MM.1S (cell line): Measurements from ENCODE around the gene GAB3.

ENCODE experiments used
- DNase-seq: peaks from one replicate; pipeline ENCODE4 v3.0.0-alpha.2; 2015
- H2AFZ ChIP-seq: fragments of 300-600 bp; sonication (generic); 2 replicates; pipeline ENCODE4 v1.6.0; 2016; ENCODE audit warnings: antibody characterized with exemption, low read length
- H3F3A ChIP-seq: fragments of 300-600 bp; sonication (generic); 2 replicates; pipeline ENCODE4 v1.6.1; 2016; ENCODE audit warnings: mild to moderate bottlenecking, antibody characterized with exemption, low read length, moderate library complexity, mixed read lengths; ENCODE audit not compliant: insufficient read depth
- H3K27ac ChIP-seq: fragments of 300-600 bp; sonication (generic); 2 replicates; pipeline ENCODE4 v1.5.1; 2016; ENCODE audit warnings: mild to moderate bottlenecking, low read length
- H3K27me3 ChIP-seq: fragments of 300-600 bp; sonication (generic); replicated peaks from 2 replicates; pipeline ENCODE4 v1.6.0; 2016; ENCODE audit warnings: low read length; ENCODE audit not compliant: insufficient read depth
- H3K36me3 ChIP-seq: fragments of 300-600 bp; sonication (generic); replicated peaks from 2 replicates; pipeline ENCODE4 v1.6.1; 2016; ENCODE audit warnings: mild to moderate bottlenecking, low read length, mixed read lengths; ENCODE audit not compliant: insufficient read depth
- H3K4me1 ChIP-seq: fragments of 300-600 bp; sonication (generic); 2 replicates; pipeline ENCODE4 v1.6.1; 2016; ENCODE audit warnings: low read length, mixed read lengths
- H3K4me2 ChIP-seq: fragments of 300-600 bp; sonication (generic); 2 replicates; pipeline ENCODE4 v1.6.0; 2016; ENCODE audit warnings: low read depth, low read length
- H3K4me3 ChIP-seq: fragments of 300-600 bp; sonication (generic); 2 replicates; pipeline ENCODE4 v1.5.1; 2016; ENCODE audit warnings: low read length, mixed read lengths
- H3K79me2 ChIP-seq: fragments of 300-600 bp; sonication (generic); 2 replicates; pipeline ENCODE4 v1.6.1; 2016; ENCODE audit warnings: mixed run types, low read length, mixed read lengths
- H3K9ac ChIP-seq: fragments of 300-600 bp; sonication (generic); 2 replicates; pipeline ENCODE4 v1.6.1; 2016; ENCODE audit warnings: low read length, mixed read lengths
- H3K9me2 ChIP-seq: fragments of 300-600 bp; sonication (generic); replicated peaks from 2 replicates; pipeline ENCODE4 v1.6.1; 2016; ENCODE audit warnings: mild to moderate bottlenecking, low read length, mixed read lengths; ENCODE audit not compliant: insufficient read depth
- H3K9me3 ChIP-seq: fragments of 300-600 bp; sonication (generic); replicated peaks from 2 replicates; pipeline ENCODE4 v1.6.1; 2016; ENCODE audit warnings: mild to moderate bottlenecking, low read length, mixed read lengths; ENCODE audit not compliant: insufficient read depth
- H4K20me1 ChIP-seq: fragments of 300-600 bp; sonication (generic); 2 replicates; pipeline ENCODE4 v1.6.1; 2016; ENCODE audit warnings: mild to moderate bottlenecking, low read length, moderate library complexity, mixed read lengths; ENCODE audit not compliant: insufficient read depth
- CTCF ChIP-seq: fragments of 300-600 bp; sonication (generic); IDR thresholded peaks from 2 replicates; pipeline ENCODE4 v1.5.1; 2016; ENCODE audit warnings: antibody characterized with exemption, low read length, mixed read lengths
- EZH2 ChIP-seq: fragments of 300-600 bp; sonication (generic); optimal IDR thresholded peaks from 2 replicates; pipeline ENCODE3; 2017; ENCODE audit warnings: low read depth, mild to moderate bottlenecking, antibody characterized with exemption, low read length, mixed read lengths
- EZH2phosphoT487 ChIP-seq: fragments of 300-600 bp; sonication (generic); IDR thresholded peaks from 2 replicates; pipeline ENCODE4 v1.6.1; 2018; ENCODE audit warnings: antibody characterized with exemption, low read length

The GAB3 gene

GRCh38 chrX:154730253-154730891 lies 20.5 kb downstream of the GAB3 start:
- Histone ChIP-seq H3K36me3 (no peaks in the 10 kb centered on the region), H3K4me3 (no peak overlapping the region), H3K27me3 (no peaks in the 10 kb centered on the region), H3K79me2 (no peaks in the 10 kb centered on the region), H2AFZ (no peak overlapping the region), H3K9me2 (no peaks in the 10 kb centered on the region), H3K9me3 (no peaks in the 10 kb centered on the region), H3K27ac (no peak overlapping the region), H3K4me1 (no peaks in the 10 kb centered on the region), H3K4me2 (no peak overlapping the region), H3K9ac (no peak overlapping the region), H4K20me1 (no peaks in the 10 kb centered on the region), H3F3A (no peaks in the 10 kb centered on the region)
- TF ChIP-seq EZH2phosphoT487 (no peak), CTCF (no peak), EZH2 (no peak)
- no peak for DNase-seq

- Histone ChIP-seq H3K9me3 (no peaks in the 10 kb centered on the region), H3K4me2 (no peak overlapping the region), H3K27me3 (no peaks in the 10 kb centered on the region), H2AFZ (no peak overlapping the region), H3K79me2 (no peaks in the 10 kb centered on the region), H3F3A (no peaks in the 10 kb centered on the region), H4K20me1 (no peaks in the 10 kb centered on the region), H3K4me1 (no peaks in the 10 kb centered on the region), H3K9ac (no peak overlapping the region), H3K9me2 (no peaks in the 10 kb centered on the region), H3K27ac (no peak overlapping the region), H3K4me3 (no peak overlapping the region), H3K36me3 (no peaks in the 10 kb centered on the region)
- TF ChIP-seq EZH2: no peak
- no peak for TF ChIP-seq CTCF
- TF ChIP-seq EZH2phosphoT487: no peak
- DNase-seq: no peak
Measured at GRCh38 chrX:154729439-154729838, 21.4 kb downstream of the GAB3 start.

GRCh38 chrX:154728431-154729190 lies 22.3 kb downstream of the GAB3 start:
- DNase-seq: no peak
- Histone ChIP-seq H3K9me3 (no peaks in the 10 kb centered on the region), H3K4me2 (no peak overlapping the region), H3K4me3 (no peak overlapping the region), H4K20me1 (no peaks in the 10 kb centered on the region), H3K36me3 (no peaks in the 10 kb centered on the region), H3K27me3 (no peaks in the 10 kb centered on the region), H3K4me1 (no peaks in the 10 kb centered on the region), H3K27ac (no peak overlapping the region), H3K79me2 (no peaks in the 10 kb centered on the region), H3K9ac (no peak overlapping the region), H3K9me2 (no peaks in the 10 kb centered on the region), H2AFZ (no peak overlapping the region), H3F3A (no peaks in the 10 kb centered on the region)
- no peak for TF ChIP-seq EZH2
- TF ChIP-seq CTCF: no peak
- TF ChIP-seq EZH2phosphoT487: no peak
